PC-3 (cell line): Measurements from ENCODE around the gene IFT22. TPM values are rescaled to one million over a fixed set of nuclear protein-coding genes. Genes with fewer than 3 reads are reported as not detected.
A peak's percentile ranks its signal among the peaks of the same experiment; 100 is the strongest.
"Not testable (repeated sequence)": the region's sequence is repeated elsewhere in the genome, so short reads cannot be mapped to it uniquely, and the experiment has no call there.

Experiments
- ATAC-seq: fragments of 200-7000 bp; cut with Tn5 transposase; 2 replicates; pipeline ENCODE4 v1.9.1; 2020; ENCODE audit warnings: mild to moderate bottlenecking, moderate library complexity
- BruUV-seq: library from RNA; stranded (reverse); fragments of 400-500 nt; replicated peaks from 2 replicates; lab custom pipeline; 2021; lab: Mats Ljungman, UMichigan
- CTCF ChIA-PET: fragments of 300-600 bp; sonication (Branson Sonifier 250); formaldehyde crosslinking; loops from one replicate; lab custom pipeline; 2022; ENCODE audit warnings: antibody characterized with exemption; lab: Charles Lee
- POLR2A ChIA-PET: fragments of 300-600 bp; sonication (Branson Sonifier 250); formaldehyde crosslinking; loops from one replicate; lab custom pipeline; 2022; ENCODE audit warnings: antibody characterized with exemption; ENCODE audit not compliant: unreplicated experiment; lab: Charles Lee
- DNase-seq: peaks from one replicate; pipeline ENCODE4 v3.0.0-alpha.2; 2015
- H2AFZ ChIP-seq: fragments of 300-600 bp; sonication (generic); 2 replicates; pipeline ENCODE4 v1.6.0; 2016; ENCODE audit warnings: antibody characterized with exemption, low read length
- H3F3A ChIP-seq: fragments of 300-600 bp; sonication (generic); one replicate; pipeline ENCODE4 v1.6.0; 2017; ENCODE audit warnings: antibody characterized with exemption, low read length, control low read depth, mild to moderate bottlenecking; ENCODE audit not compliant: unreplicated experiment
- H3K27ac ChIP-seq: fragments of 300-600 bp; sonication (generic); 2 replicates; pipeline ENCODE4 v1.5.1; 2016; ENCODE audit warnings: mild to moderate bottlenecking, low read length
- H3K27me3 ChIP-seq: fragments of 300-600 bp; sonication (generic); 2 replicates; pipeline ENCODE4 v1.6.1; 2016; ENCODE audit warnings: low read length, mixed read lengths
- H3K36me3 ChIP-seq: fragments of 300-600 bp; sonication (generic); 2 replicates; pipeline ENCODE4 v1.6.1; 2016; ENCODE audit warnings: low read depth, mixed run types, low read length, mixed read lengths
- H3K4me1 ChIP-seq: fragments of 300-600 bp; sonication (generic); 2 replicates; pipeline ENCODE4 v1.5.1; 2016; ENCODE audit warnings: low read length; ENCODE audit not compliant: insufficient read depth
- H3K4me2 ChIP-seq: fragments of 300-600 bp; sonication (generic); 2 replicates; pipeline ENCODE4 v1.6.0; 2016; ENCODE audit warnings: low read length
- H3K4me3 ChIP-seq: fragments of 300-600 bp; sonication (generic); 2 replicates; pipeline ENCODE4 v1.5.1; 2016; ENCODE audit warnings: mild to moderate bottlenecking, low read length, mixed read lengths
- H3K79me2 ChIP-seq: fragments of 300-600 bp; sonication (generic); 2 replicates; pipeline ENCODE4 v1.6.1; 2017; ENCODE audit warnings: low read length, mixed read lengths
- H3K9ac ChIP-seq: fragments of 300-600 bp; sonication (generic); 2 replicates; pipeline ENCODE4 v1.6.0; 2016; ENCODE audit warnings: mild to moderate bottlenecking, low read length
- H3K9me2 ChIP-seq: fragments of 300-600 bp; sonication (generic); replicated peaks from 2 replicates; pipeline ENCODE4 v1.6.1; 2016; ENCODE audit warnings: mixed run types, low read length, mixed read lengths
- H3K9me3 ChIP-seq: fragments of 300-600 bp; sonication (generic); 2 replicates; pipeline ENCODE4 v1.6.1; 2016; ENCODE audit warnings: low read length, mixed read lengths
- H4K20me1 ChIP-seq: fragments of 300-600 bp; sonication (generic); 2 replicates; pipeline ENCODE4 v1.6.1; 2016; ENCODE audit warnings: low read length, mixed read lengths
- EZH2 ChIP-seq: fragments of 300-600 bp; sonication (generic); IDR thresholded peaks from one replicate; pipeline ENCODE4 v1.6.1; 2017; ENCODE audit warnings: antibody characterized with exemption, mild to moderate bottlenecking, low read length; ENCODE audit not compliant: unreplicated experiment
- EZH2phosphoT487 ChIP-seq: fragments of 300-600 bp; sonication (generic); IDR thresholded peaks from 2 replicates; pipeline ENCODE4 v1.6.1; 2018; ENCODE audit warnings: mild to moderate bottlenecking, antibody characterized with exemption, low read length, borderline replicate concordance
- intact Hi-C: fragments of 100-400 bp; cut with micrococcal nuclease; formaldehyde crosslinking; loops from 2 replicates; pipeline ENCODE4 v1.9.0; 2023
- total RNA-seq: library from RNA; depleted of rRNA; stranded (reverse); fragments of >200 nt; gene quantifications from 2 replicates; pipeline ENCODE4 v1.2.3, GENCODE V29; 2014
- TF ChIP-seq, protein P1 (sequence below): fragments of 300-600 bp; sonication (generic); conservative IDR thresholded peaks from 2 replicates; pipeline ENCODE4 v1.5.1; 2017; ENCODE audit warnings: antibody characterized with exemption, low read depth, mild to moderate bottlenecking, low read length

Gene IFT22
- total RNA-seq, 1 experiment from 2014 or later, result 32.8 TPM

DNA sequence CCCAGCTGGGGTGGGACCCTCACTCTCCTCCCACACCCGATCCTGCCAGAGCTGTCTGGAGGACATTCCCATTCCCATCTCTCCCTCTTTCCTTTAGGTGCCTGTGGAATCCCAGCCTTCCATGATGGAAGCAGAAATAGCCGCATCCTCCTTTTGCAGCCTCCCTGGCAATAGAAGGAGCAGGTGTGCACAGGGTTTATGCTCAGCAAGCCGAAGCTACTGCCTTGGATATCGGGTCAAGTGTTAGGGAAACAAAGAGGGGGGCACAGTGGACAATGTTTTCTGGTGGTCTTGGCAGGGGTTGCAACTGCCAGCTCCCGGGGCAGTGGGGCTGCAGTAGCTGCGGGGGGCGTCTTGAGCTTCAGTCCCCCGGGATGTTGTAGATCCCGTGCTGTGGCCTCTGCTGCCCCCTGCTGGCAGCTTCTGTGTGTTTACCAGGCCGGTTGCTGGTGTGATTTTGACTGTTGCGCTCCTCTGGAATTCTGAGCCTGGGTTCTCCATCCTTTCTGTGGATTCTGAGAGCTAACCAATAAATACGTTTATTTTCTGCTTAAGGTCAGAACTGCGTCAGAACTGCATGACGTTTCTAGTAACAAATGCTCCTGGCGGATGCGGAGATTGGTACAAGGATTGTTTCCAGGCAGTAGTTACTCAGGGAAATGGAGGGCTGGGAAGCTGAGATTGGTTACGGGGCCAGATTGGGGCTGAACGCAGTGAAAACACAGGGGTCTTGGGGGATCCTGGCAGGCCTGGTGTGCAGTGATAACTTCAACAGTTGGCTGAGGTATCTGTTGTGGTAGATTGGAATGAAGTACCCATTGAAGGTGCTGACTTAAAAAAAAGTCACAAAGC lies 31.2 kb downstream of the IFT22 start:
- H3K9me2 ChIP-seq, H3K79me2 ChIP-seq, H3K4me3 ChIP-seq, H3K4me2 ChIP-seq, H3K4me1 ChIP-seq, H3K9ac ChIP-seq, H3F3A ChIP-seq, intact Hi-C loops, H4K20me1 ChIP-seq, BruUV-seq, H2AFZ ChIP-seq, H3K9me3 ChIP-seq, H3K36me3 ChIP-seq, H3K27ac ChIP-seq: not testable (repeated sequence)
- H3K27me3 ChIP-seq, result peaks cover 12% of the 10 kb centered on the region; the same call in 1 of the 2 replicates
- ATAC-seq, result peak; percentile 85
- POLR2A ChIA-PET, result interaction anchor here (0.6 kb wide), 1 partner anchor 31 kb away, joined by 4 read pairs; the partner anchor contains the start of gene IFT22
- peak; percentile 52 for DNase-seq
- TF ChIP-seq, protein P1, sequence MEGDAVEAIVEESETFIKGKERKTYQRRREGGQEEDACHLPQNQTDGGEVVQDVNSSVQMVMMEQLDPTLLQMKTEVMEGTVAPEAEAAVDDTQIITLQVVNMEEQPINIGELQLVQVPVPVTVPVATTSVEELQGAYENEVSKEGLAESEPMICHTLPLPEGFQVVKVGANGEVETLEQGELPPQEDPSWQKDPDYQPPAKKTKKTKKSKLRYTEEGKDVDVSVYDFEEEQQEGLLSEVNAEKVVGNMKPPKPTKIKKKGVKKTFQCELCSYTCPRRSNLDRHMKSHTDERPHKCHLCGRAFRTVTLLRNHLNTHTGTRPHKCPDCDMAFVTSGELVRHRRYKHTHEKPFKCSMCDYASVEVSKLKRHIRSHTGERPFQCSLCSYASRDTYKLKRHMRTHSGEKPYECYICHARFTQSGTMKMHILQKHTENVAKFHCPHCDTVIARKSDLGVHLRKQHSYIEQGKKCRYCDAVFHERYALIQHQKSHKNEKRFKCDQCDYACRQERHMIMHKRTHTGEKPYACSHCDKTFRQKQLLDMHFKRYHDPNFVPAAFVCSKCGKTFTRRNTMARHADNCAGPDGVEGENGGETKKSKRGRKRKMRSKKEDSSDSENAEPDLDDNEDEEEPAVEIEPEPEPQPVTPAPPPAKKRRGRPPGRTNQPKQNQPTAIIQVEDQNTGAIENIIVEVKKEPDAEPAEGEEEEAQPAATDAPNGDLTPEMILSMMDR, result peak; percentile 68
- CTCF ChIA-PET, result interaction anchor here (0.5 to 1.3 kb wide), 4 partner anchors 25 to 128 kb away, joined by 4 read pairs; no protein-coding TSS in a partner anchor

DNA sequence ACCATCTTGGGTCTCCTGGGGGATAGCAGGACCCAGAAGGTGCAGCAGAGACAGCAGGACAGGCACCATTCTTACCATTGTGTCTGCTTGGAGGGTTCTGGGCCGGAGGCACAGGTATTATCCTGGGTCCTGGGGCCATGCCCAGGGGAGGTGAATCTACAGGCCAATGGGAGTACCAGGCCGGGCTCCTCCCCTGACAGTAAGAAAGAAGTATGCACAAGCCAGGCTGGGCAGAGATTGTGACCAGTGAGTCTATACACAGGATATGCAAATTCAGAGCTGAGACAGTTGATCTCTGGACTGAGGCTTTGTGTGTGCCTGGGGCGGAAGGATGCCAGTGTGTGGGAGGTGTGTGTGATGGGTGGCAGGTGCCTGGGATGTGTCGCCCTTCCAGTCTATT lies 31.9 kb downstream of the IFT22 start:
- H4K20me1 ChIP-seq, H3K9ac ChIP-seq, H3K4me2 ChIP-seq, H3K9me3 ChIP-seq, H3K4me1 ChIP-seq, H3K36me3 ChIP-seq, DNase-seq, H3K27ac ChIP-seq, H3F3A ChIP-seq, POLR2A ChIA-PET, intact Hi-C loops, H3K79me2 ChIP-seq, H2AFZ ChIP-seq, H3K9me2 ChIP-seq, BruUV-seq, H3K4me3 ChIP-seq: not testable (repeated sequence)
- H3K27me3 ChIP-seq, result peaks cover 12% of the 10 kb centered on the region; the same call in 1 of the 2 replicates
- CTCF ChIA-PET, result interaction anchor here (0.5 to 1.3 kb wide), 3 partner anchors 26 to 104 kb away, joined by 4 read pairs; no protein-coding TSS in a partner anchor
- ATAC-seq, result peak; percentile 44

DNA sequence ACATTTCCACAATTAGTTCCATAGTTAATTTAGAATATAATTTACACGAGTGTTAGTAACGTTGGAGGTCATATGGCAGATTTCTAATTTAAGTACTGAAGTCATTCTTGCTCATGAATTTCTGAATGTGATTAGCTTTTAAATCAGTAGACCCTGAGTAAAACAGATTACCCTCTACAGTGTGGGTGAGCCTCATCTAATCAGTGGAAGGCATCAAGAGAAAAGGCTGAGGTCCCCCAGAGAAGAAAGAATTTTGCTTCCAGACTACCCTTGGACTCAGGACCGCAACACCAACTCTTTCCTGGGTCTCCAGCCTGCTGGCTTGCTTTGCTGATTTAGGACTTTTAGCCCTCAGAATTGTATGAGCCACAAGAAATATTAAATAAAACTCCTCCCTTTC lies 33.2 kb downstream of the IFT22 start:
- no peak overlapping the region for H3K4me2 ChIP-seq
- H4K20me1 ChIP-seq, result no peaks in the 10 kb centered on the region
- H3K36me3 ChIP-seq, result no peaks in the 10 kb centered on the region
- no peak overlapping the region for H3K27ac ChIP-seq
- ChIA-PET CTCF (no interaction called here), POLR2A (no interaction called here)
- intact Hi-C loops, result no loop called here
- no peaks in the 10 kb centered on the region for H3K9me2 ChIP-seq
- H3F3A ChIP-seq, result no peaks in the 10 kb centered on the region
- no peak for DNase-seq
- peaks cover 12% of the 10 kb centered on the region; the same call in 1 of the 2 replicates for H3K27me3 ChIP-seq
- no peak overlapping the region for H3K9ac ChIP-seq
- TF ChIP-seq, protein P1, result no peak
- TF ChIP-seq EZH2phosphoT487, result no peak
- no peak for TF ChIP-seq EZH2
- no peaks in the 10 kb centered on the region for H3K79me2 ChIP-seq
- H3K9me3 ChIP-seq, result no peaks in the 10 kb centered on the region
- H2AFZ ChIP-seq, result no peak overlapping the region
- H3K4me1 ChIP-seq, result no peaks in the 10 kb centered on the region
- no TSS peak for BruUV-seq
- no peak overlapping the region for H3K4me3 ChIP-seq
- no peak for ATAC-seq
